Measurements from ENCODE around the gene ETV1. TPM values are rescaled to one million over a fixed set of nuclear protein-coding genes. Genes with fewer than 3 reads are reported as not detected.

ETV1 gene
- total RNA-seq, 1 experiment from 2014 or later, result 23.3 TPM

GRCh38 chr7:13987395-13987794 is 2.1 kb downstream of the ETV1 start:
- Histone ChIP-seq H3K9me3 (ENCODE audit: control insufficient read depth in 1 of 2, insufficient read depth in 1 of 2, low read depth in 1 of 2, low read length in 2 of 2) (no peaks in the 10 kb centered on the region), H4K20me1 (ENCODE audit: insufficient read depth) (no peaks in the 10 kb centered on the region), H3K27ac (ENCODE audit: low read depth, low read length) (no peak overlapping the region), H3K4me3 (replicated peaks in 1 of 2; ENCODE audit: low read depth in 1 of 2, low read length in 2 of 2) (no peak overlapping the region), H3K27me3 (ENCODE audit: insufficient read depth, low read length) (no peaks in the 10 kb centered on the region), H3K4me2 (ENCODE audit: low read length) (no peak overlapping the region), H2AFZ (ENCODE audit: low read depth, low read length, poor library complexity, severe bottlenecking) (no peak overlapping the region), H3K9me2 (ENCODE audit: insufficient read depth) (no peaks in the 10 kb centered on the region), H3K79me2 (ENCODE audit: insufficient read depth, low read length) (no peaks in the 10 kb centered on the region), H3K4me1 (ENCODE audit: control insufficient read depth in 1 of 2, insufficient read depth in 2 of 2, low read length in 2 of 2) (peaks cover 9 to 11% of the 10 kb centered on the region in 2 experiments; a peak in 3 of 4 replicates), H3K9ac (ENCODE audit: low read length) (no peak overlapping the region), H3K36me3 (ENCODE audit: control insufficient read depth in 1 of 2, insufficient read depth in 2 of 2, low read length in 2 of 2) (no peaks in the 10 kb centered on the region)
- ChIA-PET POLR2A (no interaction called here), CTCF (no interaction called here), RAD21 (ENCODE audit: low non-redundant PET in 1 of 2, low total read pairs in 2 of 2, uncharacterized antibody in 2 of 2, unreplicated experiment in 2 of 2) (no interaction called here)
- BruUV-seq (replicated peaks), result TSS peak; percentile 10
- DNase-seq (ENCODE audit: low read depth, low spot score) (no peak), ATAC-seq (no peak)
- TF ChIP-seq RAD21 (IDR thresholded peaks at IDR 0.05; ENCODE audit: low read depth), result no peak
- TF ChIP-seq JUND (IDR thresholded peaks at IDR 0.05), result no peak
- TF ChIP-seq ZFX (IDR thresholded peaks at IDR 0.05), result no peak
- no peak for TF ChIP-seq SIN3A (IDR thresholded peaks at IDR 0.05; ENCODE audit: low read depth)
- TF ChIP-seq POLR2AphosphoS5 (IDR thresholded peaks at IDR 0.05; ENCODE audit: low read depth, low read length), result no peak
- no peak for TF ChIP-seq ZBTB33 (IDR thresholded peaks at IDR 0.05; ENCODE audit: extremely low read depth, insufficient replicate concordance, low read length)
- no peak for TF ChIP-seq POLR2A (IDR thresholded peaks at IDR 0.05; ENCODE audit: borderline replicate concordance, extremely low read depth, insufficient read depth, insufficient read length)
- TF ChIP-seq TCF7L2 (IDR thresholded peaks at IDR 0.05; ENCODE audit: borderline replicate concordance, extremely low read depth, insufficient read depth, insufficient read length), result no peak
- TF ChIP-seq SP1 (IDR thresholded peaks at IDR 0.05; ENCODE audit: low read depth), result no peak
- no peak for TF ChIP-seq ELF1 (IDR thresholded peaks at IDR 0.05; ENCODE audit: borderline replicate concordance, low read depth)
- no peak for TF ChIP-seq YY1 (IDR thresholded peaks at IDR 0.05; ENCODE audit: extremely low read depth, insufficient replicate concordance, low read depth, low read length)
- TF ChIP-seq EZH2phosphoT487 (IDR thresholded peaks at IDR 0.05; ENCODE audit: borderline replicate concordance), result no peak
- no peak for TF ChIP-seq CTCF (IDR thresholded peaks at IDR 0.05 in 2 of 3, conservative IDR thresholded peaks at IDR 0.05 in 1 of 3; ENCODE audit: borderline replicate concordance in 1 of 3, insufficient read depth in 1 of 3, low read depth in 2 of 3, low read length in 2 of 3)
- no peak for TF ChIP-seq ZNF274 (IDR thresholded peaks at IDR 0.05; ENCODE audit: low read depth, low read length)
- intact Hi-C loops (cut with micrococcal nuclease), result no loop called here
